Spinal cord (tissue), 10 donors: ENCODE measurements around the gene UBAC2. TPM values are rescaled to one million over a fixed set of nuclear protein-coding genes. Genes with fewer than 3 reads are reported as not detected.
A peak's percentile ranks its signal among the peaks of the same experiment; 100 is the strongest.

Source experiments
- DNase-seq, 6 donors: peaks; one replicate each; pipeline versions ENCODE4 v3.0.0 to v3.0.0-alpha.2; 2013 to 2015; ENCODE audit warnings: low spot score in 6 of 6, low read depth in 4 of 6
- H3K27ac ChIP-seq: one replicate; pipeline ENCODE4 v1.5.1; 2013; ENCODE audit warnings: low read depth, low read length, control low read depth
- H3K27me3 ChIP-seq: one replicate; pipeline ENCODE4 v1.6.1; 2013; ENCODE audit warnings: low read length; ENCODE audit not compliant: control insufficient read depth, insufficient read depth
- H3K36me3 ChIP-seq: one replicate; pipeline ENCODE4 v1.6.1; 2013; ENCODE audit warnings: low read length; ENCODE audit not compliant: control insufficient read depth, insufficient read depth
- H3K4me1 ChIP-seq: one replicate; pipeline ENCODE4 v1.6.1; 2013; ENCODE audit warnings: low read length; ENCODE audit not compliant: control insufficient read depth, insufficient read depth
- H3K4me3 ChIP-seq: one replicate; pipeline ENCODE4 v1.5.1; 2013; ENCODE audit warnings: low read depth, low read length, control low read depth
- H3K9me3 ChIP-seq: one replicate; pipeline ENCODE4 v1.6.1; 2013; ENCODE audit warnings: low read length; ENCODE audit not compliant: control insufficient read depth, insufficient read depth
- WGBS: methylation state at CpG from one replicate; pipeline ENCODE4 v1.1.5; 2013; ENCODE audit warnings: missing lambda C conversion rate; ENCODE audit not compliant: insufficient coverage; 5-methylcytosine and 5-hydroxymethylcytosine counted together
- polyA plus RNA-seq, 2 donors: library from polyadenylated mRNA; unstranded; fragments of 120-200 nt; gene quantifications; one replicate each; pipeline ENCODE4 v1.2.1, GENCODE V29; 2013; ENCODE audit not compliant: insufficient read length in 2 of 2
- total RNA-seq, 2 donors: library from RNA; depleted of rRNA in 1 of 2; stranded (reverse); fragments of 120-200 nt in 1 of 2; fragments of >200 nt in 1 of 2; gene quantifications; one replicate each; pipeline versions ENCODE4 v1.2.3 to v1.2.4, GENCODE V29; 2013 to 2014
- donor health status: healthy.

Gene UBAC2
- total and polyA plus RNA-seq, 4 donors = 37.9 to 60.3 (median 53.8) TPM

GRCh38 chr13:99311748-99312492 is 111.3 kb downstream of the UBAC2 start:
- DNase-seq = no peak
- Histone ChIP-seq H3K27me3 (no peaks in the 10 kb centered on the region), H3K27ac (peak overlapping the region; percentile 58), H3K4me1 (peaks cover 8% of the 10 kb centered on the region), H3K4me3 (no peak overlapping the region), H3K9me3 (no peaks in the 10 kb centered on the region), H3K36me3 (peaks cover 3% of the 10 kb centered on the region)
- WGBS = 96% methylated on average over 7 of the region's 10 CpGs

DNA sequence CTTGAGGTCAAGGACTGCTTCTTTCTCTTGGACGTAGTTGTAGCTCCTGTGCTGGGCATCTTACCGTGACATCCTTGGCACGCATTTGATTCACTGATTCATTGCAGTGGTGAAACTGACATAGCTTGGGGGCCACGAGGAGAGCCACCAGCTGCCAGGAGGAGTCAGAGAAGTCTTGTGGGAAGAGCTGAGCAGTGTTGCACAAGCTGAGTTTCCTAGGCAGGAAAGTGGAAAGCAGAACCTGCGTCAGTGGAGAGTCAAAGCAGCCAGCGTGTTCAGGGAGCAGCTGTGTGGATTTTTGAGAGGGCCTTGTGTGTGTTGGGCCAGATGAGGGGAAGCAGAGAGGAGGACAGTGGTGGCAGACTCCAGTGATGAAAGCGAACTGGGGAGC is 111.8 kb downstream of the UBAC2 start:
- Histone ChIP-seq H3K9me3 (no peaks in the 10 kb centered on the region), H3K27ac (peak overlapping the region; percentile 58), H3K4me3 (no peak overlapping the region), H3K27me3 (no peaks in the 10 kb centered on the region), H3K36me3 (peaks cover 3% of the 10 kb centered on the region), H3K4me1 (peaks cover 8% of the 10 kb centered on the region)
- DNase-seq = peak in 1 of 6 donors; percentile 32
- WGBS = 82% methylated on average over 5 of the region's 7 CpGs

DNA sequence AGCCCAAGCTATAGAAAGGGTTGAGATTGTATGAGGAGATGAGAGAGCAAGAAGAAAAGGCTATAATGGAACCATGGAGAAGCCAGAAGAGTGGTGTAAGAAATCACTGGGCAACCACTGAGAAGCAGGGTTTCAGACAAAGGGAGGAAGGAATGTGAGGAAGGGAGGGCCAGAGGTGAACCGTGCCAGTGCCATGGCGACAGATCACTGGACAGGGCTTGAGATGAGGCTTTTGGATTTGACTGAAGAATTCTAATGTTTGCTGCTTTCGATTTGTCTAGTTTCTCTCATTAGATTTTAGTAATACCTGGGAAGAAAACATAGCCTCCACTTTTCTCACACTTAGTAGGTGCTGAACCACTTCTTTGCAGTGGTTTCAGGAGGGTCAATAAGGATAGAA is 112.8 kb downstream of the UBAC2 start:
- peak overlapping the region; percentile 33 for H3K27ac ChIP-seq
- H3K9me3 ChIP-seq = no peaks in the 10 kb centered on the region
- WGBS = 22% methylated on average over 2 of the region's 3 CpGs
- H3K36me3 ChIP-seq = peaks cover 3% of the 10 kb centered on the region
- no peaks in the 10 kb centered on the region for H3K27me3 ChIP-seq
- peak in 4 of 6 donors; percentile 20 to 63 (median 28) for DNase-seq
- no peak overlapping the region for H3K4me3 ChIP-seq
- H3K4me1 ChIP-seq = peaks cover 8% of the 10 kb centered on the region

DNA sequence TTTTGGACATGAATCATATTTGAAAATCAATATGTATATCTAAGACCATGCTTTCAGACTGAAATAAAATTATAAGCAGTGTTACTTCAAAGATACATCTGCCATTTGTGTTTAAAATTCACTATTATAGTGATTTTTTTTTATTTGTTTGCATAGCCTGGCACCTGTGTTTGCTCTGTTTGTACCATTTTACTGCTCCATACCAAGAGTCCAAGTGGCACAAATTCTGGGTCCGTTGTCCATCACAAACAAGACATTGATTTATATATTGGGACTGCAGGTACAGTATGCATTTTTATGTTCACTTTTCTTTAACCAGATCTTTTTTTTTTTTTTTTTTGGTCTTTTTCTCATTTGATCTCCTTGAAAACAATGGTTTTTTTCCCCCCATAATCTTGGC is 113.3 kb downstream of the UBAC2 start:
- no peak overlapping the region for H3K4me3 ChIP-seq
- no peaks in the 10 kb centered on the region for H3K9me3 ChIP-seq
- no CpG with 5 or more reads among the region's 1 CpG for WGBS
- no peaks in the 10 kb centered on the region for H3K27me3 ChIP-seq
- H3K36me3 ChIP-seq = peaks cover 2% of the 10 kb centered on the region
- no peak overlapping the region for H3K27ac ChIP-seq
- no peak for DNase-seq
- peaks cover 8% of the 10 kb centered on the region for H3K4me1 ChIP-seq

GRCh38 chr13:99314640-99315176 is 114.1 kb downstream of the UBAC2 start:
- H3K27me3 ChIP-seq = no peaks in the 10 kb centered on the region
- no peak overlapping the region for H3K27ac ChIP-seq
- WGBS = 89% methylated on average over 7 of the region's 10 CpGs
- no peaks in the 10 kb centered on the region for H3K9me3 ChIP-seq
- DNase-seq = no peak
- H3K36me3 ChIP-seq = no peaks in the 10 kb centered on the region
- H3K4me3 ChIP-seq = no peak overlapping the region
- peaks cover 8% of the 10 kb centered on the region for H3K4me1 ChIP-seq

- WGBS = no CpG with 5 or more reads among the region's 6 CpGs
- H3K9me3 ChIP-seq = no peaks in the 10 kb centered on the region
- H3K27ac ChIP-seq = no peak overlapping the region
Measured at GRCh38 chr13:99315186-99315585, 114.5 kb downstream of the UBAC2 start.

DNA sequence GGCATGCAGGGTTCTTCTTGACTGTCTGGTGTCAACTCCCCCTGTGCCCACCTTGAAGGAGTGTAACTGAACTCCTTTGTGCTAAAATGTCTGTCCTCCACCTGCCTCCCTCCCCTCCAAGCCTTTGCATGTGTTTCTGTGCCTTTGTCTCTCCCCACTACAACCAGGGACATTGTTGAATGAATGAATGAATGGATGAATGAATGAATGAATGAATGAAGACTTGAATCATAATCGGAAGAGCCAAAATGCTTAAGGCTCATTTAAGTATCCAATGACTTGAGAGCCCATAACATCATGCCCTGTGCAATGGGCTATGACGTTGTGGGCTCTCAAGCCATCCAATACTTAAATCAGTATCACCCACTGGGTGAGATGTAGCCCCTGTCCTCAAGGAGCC is 115.6 kb downstream of the UBAC2 start:
- no peaks in the 10 kb centered on the region for H3K9me3 ChIP-seq
- 89% methylated on average over 1 of the region's 2 CpGs for WGBS
- no peak for DNase-seq
- H3K4me3 ChIP-seq = no peak overlapping the region
- no peaks in the 10 kb centered on the region for H3K36me3 ChIP-seq
- H3K27ac ChIP-seq = no peak overlapping the region
- H3K27me3 ChIP-seq = no peaks in the 10 kb centered on the region
- H3K4me1 ChIP-seq = peaks cover 8% of the 10 kb centered on the region

More at GRCh38 chr13:99315186-99315585, 114.5 kb downstream of the UBAC2 start:
- Histone ChIP-seq H3K36me3 (no peaks in the 10 kb centered on the region), H3K27me3 (no peaks in the 10 kb centered on the region), H3K4me1 (peaks cover 8% of the 10 kb centered on the region), H3K4me3 (no peak overlapping the region)
- DNase-seq = no peak

- H3K4me1 ChIP-seq = peaks cover 8% of the 10 kb centered on the region
- no peak for DNase-seq
- no peaks in the 10 kb centered on the region for H3K27me3 ChIP-seq
- WGBS = 90% methylated on average over 5 of the region's 6 CpGs
- no peaks in the 10 kb centered on the region for H3K9me3 ChIP-seq
- no peaks in the 10 kb centered on the region for H3K36me3 ChIP-seq
- H3K27ac ChIP-seq = no peak overlapping the region
- H3K4me3 ChIP-seq = no peak overlapping the region
Measured at GRCh38 chr13:99316657-99317256, 116.1 kb downstream of the UBAC2 start.

DNA sequence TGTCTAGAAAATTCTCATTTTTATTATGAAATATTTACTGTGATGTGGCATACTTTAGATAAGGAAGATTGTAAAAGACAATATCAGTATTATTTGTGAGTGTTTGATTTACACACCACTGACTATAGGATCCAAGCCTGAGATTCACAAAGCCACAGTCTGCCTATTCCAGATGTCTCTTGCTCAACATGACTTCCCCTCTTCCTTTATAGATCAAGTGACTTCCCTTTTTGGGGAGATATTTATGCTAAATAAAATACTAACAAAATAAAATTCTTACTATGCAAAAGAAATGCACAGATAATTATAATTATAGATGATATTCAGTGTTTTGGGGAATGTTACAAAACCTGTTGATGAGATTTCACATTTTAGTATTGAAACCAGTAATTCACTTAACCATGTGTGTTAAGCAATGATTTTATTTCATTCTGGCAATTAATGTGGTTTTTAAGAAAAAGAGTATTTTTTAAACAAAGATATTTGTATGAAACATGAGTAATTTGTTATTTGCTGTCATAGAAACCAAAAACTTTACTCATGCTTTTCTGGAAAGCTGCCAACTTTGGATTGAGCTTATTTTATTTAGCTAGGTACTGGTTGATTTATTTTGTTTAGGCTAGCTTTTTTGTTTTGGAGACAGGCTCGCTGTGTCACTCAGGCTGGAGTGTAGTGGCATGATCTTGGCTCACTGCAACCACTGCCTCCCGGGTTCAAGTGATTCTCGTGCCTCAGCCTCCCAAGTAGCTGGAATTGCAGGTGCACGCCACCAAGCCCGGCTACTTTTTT is 120.2 kb downstream of the UBAC2 start:
- peak in 1 of 6 donors; percentile 15 for DNase-seq
- H3K4me1 ChIP-seq = no peaks in the 10 kb centered on the region
- H3K4me3 ChIP-seq = no peak overlapping the region
- WGBS = 94% methylated on average over 5 of the region's 5 CpGs
- no peaks in the 10 kb centered on the region for H3K27me3 ChIP-seq
- H3K27ac ChIP-seq = no peak overlapping the region
- no peaks in the 10 kb centered on the region for H3K9me3 ChIP-seq
- no peaks in the 10 kb centered on the region for H3K36me3 ChIP-seq
